ENCODE measurements around the gene HEXIM1.
"Not testable (repeated sequence)": the region's sequence is repeated elsewhere in the genome, so short reads cannot be mapped to it uniquely, and the experiment has no call there.

HEXIM1 gene

GRCh38 chr17:45114117-45114932 is 34.0 kb upstream of the HEXIM1 start:
- no peak for DNase-seq

- no peak for DNase-seq
These were observed 33.2 kb upstream of the HEXIM1 start for GRCh38 chr17:45115015-45115625.

GRCh38 chr17:45115871-45116270 is 32.4 kb upstream of the HEXIM1 start:
- no peak for DNase-seq

- no peak for DNase-seq
These were observed 31.8 kb upstream of the HEXIM1 start for GRCh38 chr17:45116434-45117016.

GRCh38 chr17:45117334-45117733 is 30.9 kb upstream of the HEXIM1 start:
- DNase-seq: no peak

- no peak for DNase-seq
These were observed 30.2 kb upstream of the HEXIM1 start for GRCh38 chr17:45117848-45118646.

- DNase-seq: no peak
These were observed 29.6 kb upstream of the HEXIM1 start for GRCh38 chr17:45118691-45119090.

GRCh38 chr17:45119964-45120363 is 28.3 kb upstream of the HEXIM1 start:
- DNase-seq: no peak

- DNase-seq: no peak
These were observed 27.7 kb upstream of the HEXIM1 start for GRCh38 chr17:45120558-45120957.

GRCh38 chr17:45121055-45121454 is 27.2 kb upstream of the HEXIM1 start:
- DNase-seq: no peak

- no peak for DNase-seq
These were observed 25.1 kb upstream of the HEXIM1 start for GRCh38 chr17:45123076-45123770.

GRCh38 chr17:45123930-45124796 is 24.1 kb upstream of the HEXIM1 start:
- DNase-seq: no peak

GRCh38 chr17:45124797-45125122 is 23.5 kb upstream of the HEXIM1 start:
- DNase-seq: not testable (repeated sequence)

GRCh38 chr17:45125509-45125908 is 22.8 kb upstream of the HEXIM1 start:
- no peak for DNase-seq

GRCh38 chr17:45127207-45127547 is 21.1 kb upstream of the HEXIM1 start:
- DNase-seq: no peak

GRCh38 chr17:45127548-45128300 is 20.6 kb upstream of the HEXIM1 start:
- DNase-seq: no peak

GRCh38 chr17:45128331-45128730 is 19.9 kb upstream of the HEXIM1 start:
- DNase-seq: no peak

- DNase-seq: no peak
These were observed 19.3 kb upstream of the HEXIM1 start for GRCh38 chr17:45128989-45129388.

GRCh38 chr17:45129426-45129939 is 18.8 kb upstream of the HEXIM1 start:
- DNase-seq: no peak

GRCh38 chr17:45129940-45130680 is 18.2 kb upstream of the HEXIM1 start:
- no peak for DNase-seq

Data from activated CD4-positive, CD25-positive, alpha-beta regulatory T cell treated with anti-CD3 and anti-CD28 coated beads, Interleukin-2, amount 50 U/mL, for 72 hours (primary cell).